Subcutaneous abdominal adipose tissue (tissue), 5 donors: ENCODE results near the gene ZMAT2.
A peak's percentile ranks its signal among the peaks of the same experiment; 100 is the strongest.

Experiments
- H3K27ac ChIP-seq: one replicate; pipeline ENCODE4 v1.7.0; 2013; ENCODE audit warnings: low read depth, mild to moderate bottlenecking, inconsistent platforms, low read length, moderate library complexity
- H3K27me3 ChIP-seq, 5 donors: one replicate each; pipeline ENCODE4 v1.7.0; 2013; ENCODE audit warnings: low read length in 5 of 5, inconsistent platforms in 1 of 5; ENCODE audit not compliant: control insufficient read depth in 5 of 5, insufficient read depth in 4 of 5
- H3K36me3 ChIP-seq, 5 donors: one replicate each; pipeline ENCODE4 v1.7.0; 2013; ENCODE audit warnings: low read length in 5 of 5; ENCODE audit not compliant: control insufficient read depth in 5 of 5, insufficient read depth in 5 of 5
- H3K4me1 ChIP-seq, 5 donors: one replicate each; pipeline ENCODE4 v1.7.0; 2013; ENCODE audit warnings: low read length in 5 of 5, mild to moderate bottlenecking in 3 of 5, moderate library complexity in 1 of 5; ENCODE audit not compliant: control insufficient read depth in 5 of 5, insufficient read depth in 5 of 5
- H3K4me3 ChIP-seq, 5 donors: one replicate each; pipeline ENCODE4 v1.7.0; 2013; ENCODE audit warnings: low read length in 5 of 5, low read depth in 1 of 5
- H3K9ac ChIP-seq, 5 donors: one replicate each; pipeline ENCODE4 v1.7.0; 2013; ENCODE audit warnings: low read length in 5 of 5, mild to moderate bottlenecking in 4 of 5, moderate library complexity in 3 of 5
- H3K9me3 ChIP-seq, 5 donors: one replicate each; pipeline ENCODE4 v1.7.0; 2013; ENCODE audit warnings: low read length in 5 of 5; ENCODE audit not compliant: control insufficient read depth in 5 of 5
- donor health status: healthy.
- donor health status: healthy.
- donor health status: healthy.
- donor health status: healthy.
- donor health status: healthy.

ZMAT2 gene

GRCh38 chr5:140673187-140673976 is 26.9 kb upstream of the ZMAT2 start, which contains the start of gene DND1:
TSS of gene DND1 (minus strand) at chr5:140673576. CDS start at chr5:140673542, 34 bp downstream.
- H3K27ac ChIP-seq = no peak within 1 kb of the TSS
- H3K36me3 ChIP-seq = peaks cover 0 to 94% (median 74%) of the 10 kb centered on the region in 5 donors
- H3K4me3 ChIP-seq = peak within 1 kb of the TSS in 3 of 5 donors; percentile 16 to 39 (median 22)
- peaks cover 0 to 9% (median 4%) of the 10 kb centered on the region in 5 donors for H3K4me1 ChIP-seq
- H3K27me3 ChIP-seq = no peaks in the 10 kb centered on the region
- H3K9ac ChIP-seq = no peak within 1 kb of the TSS
- H3K9me3 ChIP-seq = no peaks in the 10 kb centered on the region

- H3K36me3 ChIP-seq = peaks cover 0 to 92% (median 72%) of the 10 kb centered on the region in 5 donors
- H3K9ac ChIP-seq = no peak overlapping the region
- peaks cover 0 to 9% (median 4%) of the 10 kb centered on the region in 5 donors for H3K4me1 ChIP-seq
- H3K27ac ChIP-seq = no peak overlapping the region
- no peaks in the 10 kb centered on the region for H3K27me3 ChIP-seq
- no peak overlapping the region for H3K4me3 ChIP-seq
- no peaks in the 10 kb centered on the region for H3K9me3 ChIP-seq
Measured at GRCh38 chr5:140674211-140674610, 26.0 kb upstream of the ZMAT2 start.

GRCh38 chr5:140674629-140675028 is 25.6 kb upstream of the ZMAT2 start:
- H3K9me3 ChIP-seq = no peaks in the 10 kb centered on the region
- no peaks in the 10 kb centered on the region for H3K27me3 ChIP-seq
- no peak overlapping the region for H3K27ac ChIP-seq
- peaks cover 0 to 9% (median 4%) of the 10 kb centered on the region in 5 donors for H3K4me1 ChIP-seq
- H3K36me3 ChIP-seq = peaks cover 0 to 92% (median 72%) of the 10 kb centered on the region in 5 donors
- no peak overlapping the region for H3K9ac ChIP-seq
- no peak overlapping the region for H3K4me3 ChIP-seq

- Histone ChIP-seq H3K9me3 (no peaks in the 10 kb centered on the region), H3K27me3 (no peaks in the 10 kb centered on the region), H3K27ac (no peak overlapping the region), H3K36me3 (peaks cover 8 to 83% (median 71%) of the 10 kb centered on the region in 5 donors), H3K9ac (no peak overlapping the region), H3K4me3 (no peak overlapping the region), H3K4me1 (peaks cover 0 to under 1% (median 0%) of the 10 kb centered on the region in 5 donors)
Measured at GRCh38 chr5:140677947-140678346, 22.3 kb upstream of the ZMAT2 start.

GRCh38 chr5:140678993-140679392 is 21.3 kb upstream of the ZMAT2 start:
- Histone ChIP-seq H3K4me1 (no peaks in the 10 kb centered on the region), H3K9me3 (no peaks in the 10 kb centered on the region), H3K27ac (no peak overlapping the region), H3K27me3 (no peaks in the 10 kb centered on the region), H3K36me3 (peaks cover 8 to 80% (median 66%) of the 10 kb centered on the region in 5 donors), H3K9ac (no peak overlapping the region), H3K4me3 (no peak overlapping the region)

GRCh38 chr5:140690376-140690932 is 9.8 kb upstream of the ZMAT2 start:
- no peaks in the 10 kb centered on the region for H3K27me3 ChIP-seq
- H3K4me3 ChIP-seq = peak overlapping the region; percentile 80 to 98 (median 96)
- H3K9ac ChIP-seq = peak overlapping the region; percentile 84 to 99 (median 96)
- no peaks in the 10 kb centered on the region for H3K9me3 ChIP-seq
- peaks cover 14 to 28% (median 25%) of the 10 kb centered on the region in 5 donors for H3K36me3 ChIP-seq
- H3K4me1 ChIP-seq = peaks cover 7 to 35% (median 25%) of the 10 kb centered on the region in 5 donors
- H3K27ac ChIP-seq = peak overlapping the region; percentile 89

GRCh38 chr5:140690941-140691924 is 9.0 kb upstream of the ZMAT2 start, which contains the start of the genes HARS1 and HARS2:
TSS of gene HARS1 (minus strand) at chr5:140691370. CDS start at chr5:140691304, 66 bp downstream.
TSS of gene HARS2 (plus strand) at chr5:140691455. CDS start at chr5:140691649, 194 bp downstream.
- Histone ChIP-seq H3K36me3 (peaks cover 20 to 36% (median 33%) of the 10 kb centered on the region in 5 donors), H3K27ac (peak within 1 kb of the TSS; percentile 89), H3K4me1 (peaks cover 7 to 35% (median 25%) of the 10 kb centered on the region in 5 donors)

GRCh38 chr5:140694276-140694675 is 6.0 kb upstream of the ZMAT2 start:
- Histone ChIP-seq H3K9me3 (no peaks in the 10 kb centered on the region), H3K4me3 (no peak overlapping the region), H3K4me1 (peaks cover 7 to 35% (median 25%) of the 10 kb centered on the region in 5 donors), H3K36me3 (peaks cover 35 to 59% (median 56%) of the 10 kb centered on the region in 5 donors), H3K27me3 (no peaks in the 10 kb centered on the region), H3K27ac (no peak overlapping the region), H3K9ac (peak overlapping the region in 1 of 5 donors; percentile 4)

More at GRCh38 chr5:140690941-140691924, 9.0 kb upstream of the ZMAT2 start, which contains the start of the genes HARS1 and HARS2:
- Histone ChIP-seq H3K27me3 (no peaks in the 10 kb centered on the region), H3K9ac (peak within 1 kb of the TSS; percentile 84 to 99 (median 96)), H3K4me3 (peak within 1 kb of the TSS; percentile 80 to 98 (median 96)), H3K9me3 (no peaks in the 10 kb centered on the region)

- Histone ChIP-seq H3K27ac (no peak overlapping the region), H3K36me3 (peaks cover 37 to 66% (median 60%) of the 10 kb centered on the region in 5 donors), H3K9ac (no peak overlapping the region), H3K9me3 (no peaks in the 10 kb centered on the region), H3K4me1 (peaks cover 9 to 40% (median 30%) of the 10 kb centered on the region in 5 donors), H3K4me3 (no peak overlapping the region), H3K27me3 (no peaks in the 10 kb centered on the region)
Measured at GRCh38 chr5:140696891-140697492, 3.3 kb upstream of the ZMAT2 start.
